ENCODE results near the gene RILPL1. TPM values are rescaled to one million over a fixed set of nuclear protein-coding genes. Genes with fewer than 3 reads are reported as not detected.
"Not testable (repeated sequence)": the region's sequence is repeated elsewhere in the genome, so short reads cannot be mapped to it uniquely, and the experiment has no call there.

The RILPL1 gene
- total RNA-seq, 1 experiment from 2014 or later = 9.7 TPM

DNA sequence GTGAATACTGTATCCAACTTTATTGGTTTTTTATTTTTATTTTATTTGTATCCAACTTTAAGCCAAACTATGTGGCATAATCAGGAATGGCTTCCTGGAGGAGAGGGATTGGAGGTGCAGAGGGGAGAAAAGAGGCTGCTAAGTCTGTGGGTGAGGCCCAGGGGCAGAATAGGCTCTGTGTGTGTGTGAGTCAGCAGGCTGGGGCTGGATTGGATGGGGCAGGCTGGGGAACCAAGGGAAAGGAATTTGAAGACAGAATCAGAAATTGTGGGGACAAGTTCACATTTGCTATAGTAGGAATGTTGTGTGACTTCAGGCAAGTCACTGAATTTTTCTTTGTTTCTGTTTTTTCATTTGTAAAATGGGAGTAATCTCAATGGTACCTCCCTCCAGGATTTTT lies 12.8 kb upstream of the RILPL1 start:
- TF ChIP-seq, protein P1, sequence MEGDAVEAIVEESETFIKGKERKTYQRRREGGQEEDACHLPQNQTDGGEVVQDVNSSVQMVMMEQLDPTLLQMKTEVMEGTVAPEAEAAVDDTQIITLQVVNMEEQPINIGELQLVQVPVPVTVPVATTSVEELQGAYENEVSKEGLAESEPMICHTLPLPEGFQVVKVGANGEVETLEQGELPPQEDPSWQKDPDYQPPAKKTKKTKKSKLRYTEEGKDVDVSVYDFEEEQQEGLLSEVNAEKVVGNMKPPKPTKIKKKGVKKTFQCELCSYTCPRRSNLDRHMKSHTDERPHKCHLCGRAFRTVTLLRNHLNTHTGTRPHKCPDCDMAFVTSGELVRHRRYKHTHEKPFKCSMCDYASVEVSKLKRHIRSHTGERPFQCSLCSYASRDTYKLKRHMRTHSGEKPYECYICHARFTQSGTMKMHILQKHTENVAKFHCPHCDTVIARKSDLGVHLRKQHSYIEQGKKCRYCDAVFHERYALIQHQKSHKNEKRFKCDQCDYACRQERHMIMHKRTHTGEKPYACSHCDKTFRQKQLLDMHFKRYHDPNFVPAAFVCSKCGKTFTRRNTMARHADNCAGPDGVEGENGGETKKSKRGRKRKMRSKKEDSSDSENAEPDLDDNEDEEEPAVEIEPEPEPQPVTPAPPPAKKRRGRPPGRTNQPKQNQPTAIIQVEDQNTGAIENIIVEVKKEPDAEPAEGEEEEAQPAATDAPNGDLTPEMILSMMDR (IDR thresholded peaks at IDR 0.05; ENCODE audit: unreplicated experiment) = no peak
- H3K9me3 Mint-ChIP-seq (ENCODE audit: low read depth, unreplicated experiment) = no peaks in the 10 kb centered on the region
- no TSS peak for BruUV-seq (replicated peaks)
- CTCF ChIA-PET = no interaction called here
- DNase-seq = no peak
- intact Hi-C loops (cut with micrococcal nuclease; ENCODE audit: unreplicated experiment) = no loop called here
- H3K4me1 Mint-ChIP-seq (ENCODE audit: low read depth, unreplicated experiment) = no peaks in the 10 kb centered on the region
- no peaks in the 10 kb centered on the region for H3K36me3 Mint-ChIP-seq (ENCODE audit: insufficient read depth, unreplicated experiment)
- no peak overlapping the region for H3K27ac Mint-ChIP-seq (ENCODE audit: unreplicated experiment)
- H3K27me3 Mint-ChIP-seq (ENCODE audit: unreplicated experiment) = peaks cover 52% of the 10 kb centered on the region
- H3K4me3 Mint-ChIP-seq (ENCODE audit: low read depth, unreplicated experiment) = no peak overlapping the region

DNA sequence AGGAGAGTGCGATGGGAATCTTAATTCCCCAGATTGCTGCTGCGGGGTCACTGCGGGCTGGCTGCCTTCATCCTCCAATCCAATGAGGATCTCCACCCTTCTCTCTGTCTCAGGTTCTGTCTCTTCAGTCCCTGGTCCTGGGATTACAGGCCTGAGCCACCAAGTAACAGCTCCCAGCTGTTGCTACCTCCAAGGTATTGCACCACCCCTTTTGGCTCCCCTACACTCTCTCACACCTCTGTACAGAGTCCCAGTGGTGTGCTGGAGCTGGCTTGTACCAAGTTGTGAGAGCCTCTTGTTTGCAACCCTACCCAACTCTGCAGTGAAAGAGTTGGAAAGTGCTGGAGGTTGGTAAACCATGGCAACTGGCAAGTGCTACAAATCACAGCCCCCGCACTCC lies 10.0 kb upstream of the RILPL1 start:
- H3K4me3 Mint-ChIP-seq (ENCODE audit: low read depth, unreplicated experiment) = no peak overlapping the region
- H3K27me3 Mint-ChIP-seq (ENCODE audit: unreplicated experiment) = peaks cover 50% of the 10 kb centered on the region
- TF ChIP-seq, protein P1 (IDR thresholded peaks at IDR 0.05; ENCODE audit: unreplicated experiment) = no peak
- H3K36me3 Mint-ChIP-seq (ENCODE audit: insufficient read depth, unreplicated experiment) = no peaks in the 10 kb centered on the region
- BruUV-seq (replicated peaks) = no TSS peak
- no peaks in the 10 kb centered on the region for H3K4me1 Mint-ChIP-seq (ENCODE audit: low read depth, unreplicated experiment)
- intact Hi-C loops (cut with micrococcal nuclease; ENCODE audit: unreplicated experiment) = no loop called here
- H3K9me3 Mint-ChIP-seq (ENCODE audit: low read depth, unreplicated experiment) = no peaks in the 10 kb centered on the region
- CTCF ChIA-PET = no interaction called here
- H3K27ac Mint-ChIP-seq (ENCODE audit: unreplicated experiment) = no peak overlapping the region
- DNase-seq = no peak

DNA sequence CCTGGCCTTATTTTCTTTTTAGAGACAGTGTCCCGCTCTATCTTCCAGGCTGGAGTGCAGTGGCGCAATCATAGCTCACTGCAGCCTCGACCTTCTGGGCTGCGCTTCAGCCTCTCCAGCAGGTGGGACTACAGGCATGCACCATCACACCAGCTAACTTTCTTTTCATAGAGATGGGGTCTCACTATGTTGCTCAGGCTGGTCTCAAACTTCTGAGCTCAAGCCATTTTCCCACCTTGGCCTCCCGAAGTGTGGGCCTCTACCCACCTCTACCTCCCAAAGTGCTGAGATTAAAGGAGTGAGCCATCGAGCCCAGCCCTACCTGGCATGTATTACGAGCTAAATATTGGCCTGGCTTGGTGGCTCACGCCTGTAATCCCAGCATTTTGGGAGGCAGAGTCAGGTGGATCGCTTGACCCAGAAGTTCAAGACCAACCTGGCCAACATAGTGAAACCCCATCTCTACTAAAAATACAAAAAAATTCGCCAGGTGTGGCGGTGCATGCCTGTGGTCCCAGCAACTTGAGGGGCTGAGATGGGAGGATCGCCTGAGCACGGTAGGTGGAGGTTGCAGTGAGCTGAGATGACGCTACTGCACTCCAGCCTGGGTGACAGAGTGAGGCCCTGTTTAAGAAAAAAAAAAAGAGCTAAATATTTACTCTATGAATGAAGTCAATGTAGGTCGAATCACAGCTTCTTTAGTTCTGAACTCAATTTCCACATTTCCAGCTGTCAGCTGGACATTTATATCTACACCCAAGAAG lies 7.6 kb upstream of the RILPL1 start:
- peaks cover 42% of the 10 kb centered on the region for H3K27me3 Mint-ChIP-seq (ENCODE audit: unreplicated experiment)
- H3K36me3 Mint-ChIP-seq (ENCODE audit: insufficient read depth, unreplicated experiment) = no peaks in the 10 kb centered on the region
- intact Hi-C loops (cut with micrococcal nuclease; ENCODE audit: unreplicated experiment) = no loop called here
- BruUV-seq (replicated peaks) = no TSS peak
- H3K9me3 Mint-ChIP-seq (ENCODE audit: low read depth, unreplicated experiment) = no peaks in the 10 kb centered on the region
- no peak overlapping the region for H3K4me3 Mint-ChIP-seq (ENCODE audit: low read depth, unreplicated experiment)
- no peak overlapping the region for H3K27ac Mint-ChIP-seq (ENCODE audit: unreplicated experiment)
- H3K4me1 Mint-ChIP-seq (ENCODE audit: low read depth, unreplicated experiment) = no peaks in the 10 kb centered on the region
- no peak for DNase-seq
- TF ChIP-seq, protein P1 (IDR thresholded peaks at IDR 0.05; ENCODE audit: unreplicated experiment) = no peak
- CTCF ChIA-PET = interaction anchor here (0.6 to 0.8 kb wide), 2 partner anchors 22 to 42 kb away, joined by 3 to 6 read pairs; no protein-coding TSS in a partner anchor

GRCh38 chr12:123535952-123536351 lies 2.4 kb upstream of the RILPL1 start:
- DNase-seq; intact Hi-C loops (cut with micrococcal nuclease; ENCODE audit: unreplicated experiment); H3K9me3 Mint-ChIP-seq (ENCODE audit: low read depth, unreplicated experiment); H3K4me1 Mint-ChIP-seq (ENCODE audit: low read depth, unreplicated experiment); H3K27ac Mint-ChIP-seq (ENCODE audit: unreplicated experiment); H3K4me3 Mint-ChIP-seq (ENCODE audit: low read depth, unreplicated experiment); BruUV-seq (replicated peaks): not testable (repeated sequence)
- Mint-ChIP-seq H3K36me3 (ENCODE audit: insufficient read depth, unreplicated experiment) (peaks cover 23% of the 10 kb centered on the region), H3K27me3 (ENCODE audit: unreplicated experiment) (peaks cover 37% of the 10 kb centered on the region)
- CTCF ChIA-PET = interaction anchor here (0.6 kb wide), 1 partner anchor 77 kb away, joined by 4 read pairs; no protein-coding TSS in a partner anchor

All from Calu3 (cell line).